ENCODE results near the gene PPDPF.

Gene PPDPF

GRCh38 chr20:63482021-63482587 is 38.5 kb upstream of the PPDPF start:
- no peak overlapping the region for H3K9ac ChIP-seq (ENCODE audit: low read depth, low read length)

DNA sequence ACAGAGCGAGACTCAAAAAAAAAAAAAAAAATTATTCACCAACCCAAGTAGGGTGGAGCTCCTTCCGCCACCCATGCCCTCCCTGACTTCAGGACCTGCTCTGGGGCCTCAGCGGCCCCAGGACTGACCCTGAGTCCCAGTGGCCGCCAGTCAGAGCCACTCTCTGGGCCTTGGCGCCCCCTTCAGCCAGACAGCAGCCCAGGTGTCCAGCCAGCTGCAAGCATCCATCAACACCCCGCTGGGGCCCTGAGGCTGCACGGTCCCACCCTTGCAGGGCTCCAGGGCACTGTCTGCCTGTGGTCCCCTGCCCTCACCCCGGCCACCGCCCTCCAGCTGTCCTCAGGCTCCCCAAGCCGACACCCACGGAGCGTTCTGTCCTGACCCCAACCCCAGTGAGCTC is 36.7 kb upstream of the PPDPF start:
- Histone ChIP-seq H3K9ac (ENCODE audit: low read depth, low read length) (no peak overlapping the region), H3K4me1 (ENCODE audit: insufficient read depth, low read length) (peaks cover 9% of the 10 kb centered on the region; the same call in 1 of the 2 replicates), H3K36me3 (ENCODE audit: insufficient read depth, low read length) (no peaks in the 10 kb centered on the region), H3K9me3 (ENCODE audit: control insufficient read depth, insufficient read depth, low read length) (no peaks in the 10 kb centered on the region; the same call in 1 of the 2 replicates)

More at GRCh38 chr20:63482021-63482587, 38.5 kb upstream of the PPDPF start:
- H3K4me1 ChIP-seq (ENCODE audit: insufficient read depth, low read length), result peaks cover 16% of the 10 kb centered on the region; the same call in 1 of the 2 replicates
- no peaks in the 10 kb centered on the region for H3K36me3 ChIP-seq (ENCODE audit: insufficient read depth, low read length)
- H3K9me3 ChIP-seq (ENCODE audit: control insufficient read depth, insufficient read depth, low read length), result no peaks in the 10 kb centered on the region; the same call in 1 of the 2 replicates

DNA sequence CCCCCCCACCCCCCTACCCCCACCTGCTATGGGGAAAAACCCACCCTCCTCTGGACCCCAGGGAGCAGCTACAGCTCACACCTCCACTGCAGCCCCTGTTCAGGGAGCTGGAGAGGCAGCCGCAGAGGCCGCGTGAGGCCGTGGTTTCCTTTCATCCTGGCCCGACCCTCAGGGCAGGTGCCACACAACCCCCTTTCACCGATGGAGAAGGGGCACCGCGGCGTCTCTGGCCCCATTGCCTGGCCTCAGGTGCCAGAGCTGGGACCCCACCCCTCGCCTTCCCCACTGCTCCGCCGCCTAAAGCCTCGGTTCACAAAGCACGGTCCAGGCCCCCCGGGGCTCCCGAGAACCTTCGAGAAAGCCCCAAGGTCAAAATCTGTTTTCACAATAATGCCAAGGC is 36.3 kb upstream of the PPDPF start:
- Histone ChIP-seq H3K4me1 (ENCODE audit: insufficient read depth, low read length) (peaks cover 9% of the 10 kb centered on the region; the same call in 1 of the 2 replicates), H3K36me3 (ENCODE audit: insufficient read depth, low read length) (no peaks in the 10 kb centered on the region), H3K9ac (ENCODE audit: low read depth, low read length) (no peak overlapping the region), H3K9me3 (ENCODE audit: control insufficient read depth, insufficient read depth, low read length) (no peaks in the 10 kb centered on the region; the same call in 1 of the 2 replicates)

- H3K9ac ChIP-seq (ENCODE audit: low read depth, low read length), result no peak overlapping the region
- no peaks in the 10 kb centered on the region; the same call in 1 of the 2 replicates for H3K9me3 ChIP-seq (ENCODE audit: control insufficient read depth, insufficient read depth, low read length)
- H3K4me1 ChIP-seq (ENCODE audit: insufficient read depth, low read length), result peaks cover 9% of the 10 kb centered on the region; the same call in 1 of the 2 replicates
- H3K36me3 ChIP-seq (ENCODE audit: insufficient read depth, low read length), result no peaks in the 10 kb centered on the region
Observed at GRCh38 chr20:63484651-63485403, 35.7 kb upstream of the PPDPF start.

DNA sequence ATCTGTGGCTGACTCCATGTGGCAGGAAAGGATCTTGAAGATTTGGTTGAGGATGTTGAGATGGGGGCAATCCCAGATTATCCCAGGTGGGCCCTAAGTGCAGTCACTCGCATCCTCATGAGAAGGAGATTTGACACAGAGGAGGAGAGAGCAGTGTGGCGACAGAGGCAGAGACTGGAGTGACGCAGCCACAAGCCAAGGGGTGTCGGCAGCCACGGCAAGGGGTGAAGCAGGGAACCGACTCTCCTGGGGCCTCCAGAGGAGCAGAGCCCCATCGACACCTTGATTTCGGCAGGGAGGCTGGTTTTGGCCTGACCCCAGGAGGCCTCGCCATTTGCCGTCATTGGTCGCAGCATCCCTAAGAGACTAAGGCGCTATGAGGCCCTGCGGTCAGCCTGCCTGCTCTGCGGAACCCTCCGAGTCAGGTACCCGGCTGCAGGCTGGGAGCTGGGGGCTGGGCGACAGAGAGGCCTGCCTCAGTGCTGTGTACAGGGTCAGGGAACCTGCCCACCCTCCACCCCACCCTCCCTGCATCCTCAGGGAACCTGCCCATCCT is 34.2 kb upstream of the PPDPF start:
- Histone ChIP-seq H3K36me3 (ENCODE audit: insufficient read depth, low read length) (no peaks in the 10 kb centered on the region), H3K9ac (ENCODE audit: low read depth, low read length) (no peak overlapping the region), H3K9me3 (ENCODE audit: control insufficient read depth, insufficient read depth, low read length) (no peaks in the 10 kb centered on the region; the same call in 1 of the 2 replicates), H3K4me1 (ENCODE audit: insufficient read depth, low read length) (peaks cover 9% of the 10 kb centered on the region; the same call in 1 of the 2 replicates)

GRCh38 chr20:63487116-63487764 is 33.3 kb upstream of the PPDPF start:
- no peaks in the 10 kb centered on the region for H3K36me3 ChIP-seq (ENCODE audit: insufficient read depth, low read length)
- no peaks in the 10 kb centered on the region; the same call in 1 of the 2 replicates for H3K9me3 ChIP-seq (ENCODE audit: control insufficient read depth, insufficient read depth, low read length)
- no peak overlapping the region for H3K9ac ChIP-seq (ENCODE audit: low read depth, low read length)
- peaks cover 4% of the 10 kb centered on the region; the same call in 1 of the 2 replicates for H3K4me1 ChIP-seq (ENCODE audit: insufficient read depth, low read length)

GRCh38 chr20:63487781-63488241 is 32.8 kb upstream of the PPDPF start:
- no peaks in the 10 kb centered on the region for H3K36me3 ChIP-seq (ENCODE audit: insufficient read depth, low read length)
- H3K9ac ChIP-seq (ENCODE audit: low read depth, low read length), result no peak overlapping the region
- H3K9me3 ChIP-seq (ENCODE audit: control insufficient read depth, insufficient read depth, low read length), result no peaks in the 10 kb centered on the region; the same call in 1 of the 2 replicates
- H3K4me1 ChIP-seq (ENCODE audit: insufficient read depth, low read length), result peaks cover 4% of the 10 kb centered on the region; the same call in 1 of the 2 replicates

DNA sequence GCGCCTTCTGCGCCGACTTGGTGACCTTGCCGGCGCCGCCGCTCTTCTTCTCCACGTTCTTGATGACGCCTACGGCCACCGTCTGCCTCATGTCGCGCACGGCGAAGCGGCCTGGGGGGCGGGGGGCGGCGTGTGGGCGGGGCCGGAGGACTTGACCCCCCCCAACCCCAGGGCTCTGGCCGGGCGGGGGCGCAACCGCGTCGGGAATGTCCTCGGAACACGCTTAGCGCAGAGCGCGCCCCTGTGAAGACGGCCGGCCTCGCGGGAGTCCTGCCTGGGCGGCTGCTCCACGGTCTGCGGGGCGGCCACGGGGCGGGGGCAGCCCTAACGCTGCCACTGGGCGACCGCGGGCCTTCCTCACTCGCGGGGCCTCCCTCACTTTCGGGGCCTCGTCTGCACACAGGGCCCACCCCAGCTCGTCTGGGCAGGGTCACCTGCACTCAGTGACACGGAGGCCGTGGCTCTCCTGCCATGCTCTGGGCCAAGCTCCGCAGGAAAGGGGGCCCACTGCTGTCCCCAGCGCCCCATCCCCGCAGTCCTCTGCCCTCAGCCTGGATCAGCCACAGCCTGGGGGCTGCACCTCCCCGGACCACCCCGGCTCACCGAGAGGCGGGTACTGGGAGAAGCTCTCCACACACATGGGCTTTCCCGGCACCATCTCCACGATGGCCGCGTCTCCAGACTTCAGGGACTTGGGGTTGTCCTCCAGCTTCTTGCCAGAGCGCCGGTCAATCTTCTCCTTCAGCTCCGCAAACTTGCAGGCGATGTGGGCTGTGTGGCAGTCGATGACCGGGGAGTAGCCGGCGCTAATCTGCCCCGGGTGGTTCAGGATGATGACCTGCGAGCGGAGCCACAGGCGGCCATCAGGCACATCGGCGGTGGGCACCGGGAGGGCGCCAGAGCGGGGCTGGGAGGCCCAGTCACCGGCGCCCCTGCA is 32.0 kb upstream of the PPDPF start:
- Histone ChIP-seq H3K36me3 (ENCODE audit: insufficient read depth, low read length) (no peaks in the 10 kb centered on the region), H3K9ac (ENCODE audit: low read depth, low read length) (peak overlapping the region; percentile 35; the same call in 1 of the 2 replicates), H3K9me3 (ENCODE audit: control insufficient read depth, insufficient read depth, low read length) (no peaks in the 10 kb centered on the region; the same call in 1 of the 2 replicates), H3K4me1 (ENCODE audit: insufficient read depth, low read length) (0 out of 2 replicates have a peak, but pooled peaks cover 4% of the 10 kb centered on the region)

DNA sequence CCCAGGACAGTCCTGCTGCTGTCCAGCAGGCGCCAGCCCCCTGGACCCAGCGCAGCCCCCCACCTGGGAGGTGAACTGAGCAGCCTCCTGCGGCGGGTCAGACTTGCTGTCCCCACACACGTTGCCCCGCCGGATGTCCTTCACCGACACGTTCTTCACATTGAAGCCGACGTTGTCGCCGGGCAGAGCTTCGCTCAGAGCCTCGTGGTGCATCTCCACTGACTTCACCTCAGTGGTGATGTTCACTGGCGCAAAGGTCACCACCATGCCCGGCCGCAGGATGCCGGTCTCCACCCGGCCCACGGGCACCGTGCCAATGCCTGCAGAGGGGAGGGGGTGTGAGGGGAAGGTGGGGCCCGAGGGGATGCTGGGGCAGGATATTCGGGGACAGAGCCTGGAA is 30.1 kb upstream of the PPDPF start:
- Histone ChIP-seq H3K4me1 (ENCODE audit: insufficient read depth, low read length) (no peaks in the 10 kb centered on the region), H3K9ac (ENCODE audit: low read depth, low read length) (no peak overlapping the region), H3K36me3 (ENCODE audit: insufficient read depth, low read length) (no peaks in the 10 kb centered on the region), H3K9me3 (ENCODE audit: control insufficient read depth, insufficient read depth, low read length) (no peaks in the 10 kb centered on the region; the same call in 1 of the 2 replicates)

GRCh38 chr20:63491078-63491477 is 29.5 kb upstream of the PPDPF start:
- Histone ChIP-seq H3K9ac (ENCODE audit: low read depth, low read length) (no peak overlapping the region), H3K9me3 (ENCODE audit: control insufficient read depth, insufficient read depth, low read length) (no peaks in the 10 kb centered on the region; the same call in 1 of the 2 replicates), H3K36me3 (ENCODE audit: insufficient read depth, low read length) (no peaks in the 10 kb centered on the region), H3K4me1 (ENCODE audit: insufficient read depth, low read length) (no peaks in the 10 kb centered on the region)

DNA sequence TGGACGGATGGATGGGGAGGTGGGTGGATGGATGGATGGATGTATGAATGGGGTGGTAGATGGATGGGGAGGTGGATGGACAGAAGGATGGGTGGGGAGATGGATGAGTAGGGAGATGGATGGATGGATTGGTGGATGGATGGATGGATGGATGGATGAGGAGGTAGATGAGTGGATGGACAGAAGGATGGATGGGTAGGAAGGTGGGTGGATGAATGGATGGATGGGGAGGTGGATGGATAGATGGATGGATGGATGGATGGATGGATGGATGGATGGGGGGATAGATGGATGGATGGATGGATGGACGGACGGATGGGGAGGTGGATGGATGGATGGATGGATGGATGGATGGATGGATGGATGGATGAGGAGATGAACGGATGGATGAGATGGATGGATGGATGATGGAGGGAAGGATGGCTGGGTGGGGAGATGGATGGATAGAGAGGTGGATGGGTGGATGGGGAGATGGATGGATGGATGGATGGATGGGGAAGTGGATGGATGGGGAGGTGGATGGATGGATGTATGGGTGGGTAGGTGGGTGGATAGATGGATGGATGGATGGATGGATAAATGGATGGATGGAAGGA is 28.8 kb upstream of the PPDPF start:
- H3K9me3 ChIP-seq (ENCODE audit: control insufficient read depth, insufficient read depth, low read length), result no peaks in the 10 kb centered on the region
- H3K9ac ChIP-seq (ENCODE audit: low read depth, low read length), result no peak overlapping the region
- no peaks in the 10 kb centered on the region for H3K4me1 ChIP-seq (ENCODE audit: insufficient read depth, low read length)
- H3K36me3 ChIP-seq (ENCODE audit: insufficient read depth, low read length), result no peaks in the 10 kb centered on the region

DNA sequence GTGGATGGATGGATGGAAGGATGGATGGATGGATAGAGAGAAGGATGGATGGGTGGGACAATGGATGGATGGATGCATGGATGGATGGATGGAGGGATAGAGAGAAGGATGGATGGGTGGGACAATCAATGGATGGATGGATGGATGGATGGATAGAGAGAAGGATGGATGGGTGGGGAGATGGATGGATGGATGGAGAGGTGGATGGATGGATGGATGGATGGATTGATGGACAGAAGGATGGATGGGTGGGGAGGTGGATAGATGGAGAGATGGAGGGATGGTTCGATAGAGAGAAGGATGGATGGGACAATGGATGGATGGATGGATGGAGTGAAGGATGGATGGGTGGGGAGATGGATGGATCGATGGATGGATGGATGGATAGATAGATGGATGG is 28.0 kb upstream of the PPDPF start:
- Histone ChIP-seq H3K9ac (ENCODE audit: low read depth, low read length) (no peak overlapping the region), H3K36me3 (ENCODE audit: insufficient read depth, low read length) (no peaks in the 10 kb centered on the region), H3K9me3 (ENCODE audit: control insufficient read depth, insufficient read depth, low read length) (no peaks in the 10 kb centered on the region), H3K4me1 (ENCODE audit: insufficient read depth, low read length) (no peaks in the 10 kb centered on the region)

DNA sequence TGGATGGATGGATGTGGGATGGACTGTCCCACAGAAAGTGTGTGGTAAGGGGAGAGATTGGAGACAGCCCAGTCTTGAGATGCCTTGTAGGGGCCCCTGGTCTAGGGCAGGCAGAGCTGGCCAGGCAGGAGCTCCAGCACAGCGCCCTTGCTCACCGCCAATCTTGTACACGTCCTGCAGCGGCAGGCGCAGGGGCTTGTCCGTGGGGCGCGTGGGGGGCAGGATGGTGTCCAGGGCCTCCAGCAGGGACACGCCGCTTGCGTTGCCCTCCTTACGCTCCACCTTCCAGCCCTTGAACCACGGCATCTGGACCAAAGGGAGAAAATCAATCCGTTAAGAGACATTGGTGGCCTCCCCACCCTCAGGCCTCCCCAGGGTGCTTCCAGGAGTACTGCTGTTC is 27.6 kb upstream of the PPDPF start:
- Histone ChIP-seq H3K36me3 (ENCODE audit: insufficient read depth, low read length) (no peaks in the 10 kb centered on the region), H3K9me3 (ENCODE audit: control insufficient read depth, insufficient read depth, low read length) (no peaks in the 10 kb centered on the region), H3K9ac (ENCODE audit: low read depth, low read length) (no peak overlapping the region), H3K4me1 (ENCODE audit: insufficient read depth, low read length) (no peaks in the 10 kb centered on the region)
